Stimulated activated CD4-positive, alpha-beta T cell treated with anti-CD3 and anti-CD28 coated beads, Interleukin-4, amount 100 ng/mL, for 48 hours (primary cell): ENCODE measurements around the gene TRIM25.

Experiments used
- DNase-seq, 2 donors: peaks; one replicate each; pipeline ENCODE4 v3.0.0-alpha.2; 2020; ENCODE audit warnings: low read depth in 2 of 2

The TRIM25 gene

DNA sequence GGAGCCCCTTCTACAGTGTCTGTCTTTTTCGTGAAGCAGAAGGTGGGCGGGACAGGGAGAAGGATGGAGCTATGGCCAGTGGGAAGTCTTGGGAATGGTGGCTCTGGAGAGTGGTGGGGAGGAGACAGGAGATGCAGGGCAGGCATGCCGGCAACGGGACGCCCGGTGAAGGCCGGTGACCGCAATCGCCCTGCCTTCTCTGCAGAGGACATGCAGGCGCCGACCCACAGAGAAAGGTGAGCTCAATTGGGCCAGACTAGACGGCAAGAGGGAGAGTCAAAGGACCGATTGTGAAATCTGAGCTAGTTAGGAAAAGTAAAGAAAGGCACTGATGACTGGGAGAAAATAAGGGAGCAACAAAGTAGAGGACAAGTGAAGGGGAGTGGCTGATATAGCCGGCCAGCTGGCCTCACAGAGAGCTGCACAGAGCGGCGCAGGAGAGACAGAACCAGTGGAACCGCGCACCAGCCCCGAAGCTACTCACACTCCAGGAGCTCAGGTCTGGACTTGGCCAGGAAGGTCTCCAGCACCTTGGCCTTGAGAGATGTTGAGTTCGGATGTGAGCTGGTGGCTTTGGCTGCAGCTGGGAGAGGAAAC is 18.9 kb downstream of the TRIM25 start:
- no peak for DNase-seq

DNA sequence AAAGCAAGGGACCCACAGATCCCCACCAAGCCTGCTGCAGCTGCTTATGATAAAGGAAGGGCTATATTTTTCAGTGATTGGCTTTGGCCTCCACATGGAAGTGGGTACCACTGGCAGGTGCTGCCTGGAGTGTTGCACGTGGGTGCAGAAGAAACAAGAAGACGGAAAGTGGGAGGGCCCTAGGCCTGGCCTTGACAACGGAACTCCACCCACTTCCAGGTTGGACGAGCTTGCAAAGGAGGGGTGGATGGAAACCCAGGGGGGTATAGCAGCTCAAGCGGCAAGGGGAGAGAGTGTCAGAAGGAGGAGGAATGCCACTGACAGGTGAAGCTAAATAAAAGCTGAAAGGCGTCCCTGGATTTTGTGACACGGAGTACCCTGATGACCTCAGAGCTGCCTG is 20.3 kb downstream of the TRIM25 start:
- DNase-seq, result no peak

DNA sequence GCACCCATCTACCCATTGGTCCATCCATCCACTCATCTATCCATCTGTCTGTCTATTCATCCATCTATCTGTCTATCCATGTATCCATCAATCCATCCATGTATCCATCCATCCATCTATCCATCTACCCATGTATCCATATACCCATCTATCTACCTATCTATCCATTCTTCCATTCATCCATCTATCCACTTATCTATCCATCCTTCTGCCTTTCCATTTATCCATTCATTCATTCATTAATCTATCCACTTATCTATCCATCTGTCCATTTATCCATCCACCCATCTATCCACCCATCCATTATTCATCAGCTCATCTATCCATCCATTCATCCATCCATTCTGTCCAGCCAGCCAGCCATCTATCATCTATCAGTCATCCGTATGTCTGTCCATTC is 21.5 kb downstream of the TRIM25 start:
- DNase-seq, result no peak

DNA sequence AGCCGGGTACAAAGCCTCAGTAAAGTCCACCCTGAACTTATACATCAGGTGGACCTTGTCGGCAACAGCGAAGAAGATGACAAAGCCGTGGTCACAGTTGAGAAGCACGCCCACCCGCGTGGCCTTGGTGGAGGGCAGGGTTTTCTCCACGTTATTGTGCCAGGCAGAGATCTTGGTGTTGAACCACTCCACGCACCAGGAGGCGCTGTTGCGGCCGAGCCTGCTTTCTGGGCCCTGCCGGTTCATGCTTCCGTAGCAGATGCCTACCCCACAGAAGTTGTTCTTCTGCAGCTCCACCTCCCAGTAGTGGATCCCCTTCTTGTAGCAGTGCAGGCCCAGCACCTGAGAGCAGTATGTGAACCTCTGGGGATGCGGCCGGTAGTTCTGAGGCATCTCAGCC is 22.1 kb downstream of the TRIM25 start:
- DNase-seq, result peak; percentile 37 to 59

DNA sequence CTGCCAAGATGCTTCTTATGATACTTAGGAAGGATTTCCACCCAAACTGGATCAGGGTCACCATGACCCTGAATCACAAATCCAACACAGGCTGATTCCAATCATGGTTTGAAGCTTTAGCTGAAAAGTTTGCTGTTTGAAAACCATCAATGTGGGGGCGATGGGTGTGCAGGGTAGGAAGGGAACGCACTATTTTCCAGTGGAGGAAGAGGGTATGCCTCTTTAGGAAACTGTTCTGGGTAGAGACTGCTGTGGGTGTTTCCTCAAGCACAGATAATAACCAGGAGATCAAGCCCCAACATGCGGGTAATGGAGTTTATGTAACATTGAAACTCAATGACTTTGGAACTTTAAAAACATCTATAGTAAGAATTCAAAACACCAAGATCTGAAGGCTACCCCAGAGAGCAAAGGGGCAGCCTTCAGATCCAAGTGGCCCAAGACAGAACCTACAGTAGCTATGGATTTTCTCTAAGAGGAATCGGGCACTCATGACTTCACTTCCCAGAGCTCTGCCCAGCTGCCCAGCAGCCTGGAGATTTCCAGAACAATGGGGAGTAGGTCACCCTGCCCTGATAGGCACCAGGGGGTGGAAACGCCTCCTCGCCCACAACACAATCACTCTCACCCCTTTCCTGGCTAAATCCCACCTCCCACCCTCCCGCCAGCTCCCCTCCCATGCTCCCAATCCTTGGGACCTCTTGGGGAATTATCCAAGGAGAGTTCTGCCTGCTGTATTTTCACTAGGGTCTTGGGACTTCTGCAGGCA is 22.8 kb downstream of the TRIM25 start:
- no peak for DNase-seq

DNA sequence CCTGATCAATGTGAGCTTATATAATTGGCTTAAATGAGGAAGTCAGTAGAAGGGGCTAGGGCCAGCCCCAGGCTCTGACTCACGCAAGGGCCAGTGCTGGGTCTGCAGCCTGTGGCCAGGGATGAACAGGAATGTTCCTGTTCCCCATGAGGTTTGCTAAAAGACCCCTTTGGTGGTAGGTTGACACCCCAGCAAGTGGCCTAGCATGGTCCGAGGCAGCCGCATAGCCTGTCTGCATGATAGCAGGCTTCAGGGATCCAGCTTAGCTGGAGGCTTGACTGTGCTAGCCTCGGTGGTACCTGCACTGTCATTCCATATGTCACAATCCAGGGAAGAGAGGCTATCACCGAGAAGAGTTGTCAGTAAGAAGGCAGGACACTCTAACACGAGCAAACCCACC is 23.5 kb downstream of the TRIM25 start:
- DNase-seq, result no peak

DNA sequence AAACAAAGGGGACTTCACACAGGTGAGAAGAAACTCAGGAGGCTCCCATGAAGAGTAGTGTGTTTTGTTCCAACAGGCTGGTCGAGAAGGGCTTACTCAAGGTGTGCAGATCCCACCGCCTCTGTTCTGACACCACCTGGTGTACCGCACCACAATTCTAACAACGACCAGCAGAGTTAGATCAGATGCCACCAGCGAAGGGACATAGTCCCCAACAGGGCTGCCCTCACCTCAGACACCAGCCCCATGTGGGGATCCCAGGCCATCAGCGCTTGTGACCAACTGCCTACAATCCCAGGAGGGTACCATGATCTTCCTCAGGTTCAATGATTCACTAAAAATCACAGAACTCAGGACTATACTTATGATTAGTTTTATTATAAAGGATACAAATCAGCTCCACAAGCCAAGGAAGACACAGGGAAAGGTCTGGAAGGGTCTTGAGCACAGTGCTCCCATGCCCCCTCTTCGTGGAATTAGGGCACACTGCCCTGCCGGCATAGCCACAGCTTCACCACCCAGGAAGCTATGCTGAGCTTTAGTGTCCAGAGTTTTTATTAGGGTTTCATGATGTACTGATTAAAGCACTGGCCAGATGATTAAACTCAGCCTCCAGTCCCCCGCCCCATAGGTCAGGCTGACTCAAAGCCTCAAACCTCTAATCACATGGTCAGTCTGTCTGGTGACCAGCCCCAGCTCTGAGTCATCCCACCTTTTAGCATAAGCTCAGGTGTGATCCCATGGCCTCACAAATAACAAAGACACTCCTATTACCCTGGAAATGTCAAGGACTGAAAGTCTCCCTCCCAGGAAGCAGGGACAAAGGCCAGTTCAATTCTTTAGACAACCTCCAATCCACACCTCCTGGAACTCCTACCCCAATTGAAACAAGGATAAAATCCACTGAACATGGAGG is 26.0 kb downstream of the TRIM25 start:
- DNase-seq, result no peak

DNA sequence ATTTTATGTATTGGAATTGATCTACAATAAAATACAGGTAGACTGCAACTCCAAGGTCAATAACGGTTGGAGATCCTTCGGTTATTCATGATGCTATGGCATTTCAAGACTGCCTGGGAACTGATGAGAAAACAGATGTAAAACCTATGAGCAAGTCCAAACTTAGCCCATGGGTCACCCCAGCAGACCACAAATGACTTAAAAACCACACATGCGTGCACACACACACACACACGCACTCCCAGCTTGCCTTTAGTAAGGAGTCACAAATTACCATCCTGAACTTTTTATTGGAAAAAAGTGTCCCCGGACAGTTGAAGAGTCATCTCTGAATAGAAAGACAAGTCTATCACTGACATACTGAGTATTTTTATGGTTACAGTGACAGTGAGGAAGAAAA is 26.7 kb downstream of the TRIM25 start:
- no peak for DNase-seq

DNA sequence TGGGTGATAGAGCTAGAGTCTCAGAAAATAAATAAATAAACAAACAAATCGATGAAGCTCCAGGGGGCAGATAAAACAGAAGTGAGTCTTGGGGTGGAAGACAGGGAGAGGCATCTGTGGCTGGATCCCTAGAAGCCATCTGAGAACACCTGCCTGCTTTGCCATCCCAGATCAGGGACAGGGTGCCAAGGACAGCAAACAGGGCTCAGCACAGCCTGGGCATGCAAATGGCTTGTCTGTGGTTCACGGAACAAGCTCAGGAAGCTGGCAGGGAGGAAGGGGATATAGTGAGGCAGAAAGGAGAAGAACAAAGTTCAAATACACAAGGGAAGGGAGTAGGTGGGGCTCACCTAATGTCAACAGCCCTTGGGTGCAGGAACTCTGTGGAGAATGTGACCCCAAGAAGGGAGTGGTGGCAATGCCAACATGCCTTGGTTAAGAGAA is 27.5 kb downstream of the TRIM25 start:
- DNase-seq, result no peak

DNA sequence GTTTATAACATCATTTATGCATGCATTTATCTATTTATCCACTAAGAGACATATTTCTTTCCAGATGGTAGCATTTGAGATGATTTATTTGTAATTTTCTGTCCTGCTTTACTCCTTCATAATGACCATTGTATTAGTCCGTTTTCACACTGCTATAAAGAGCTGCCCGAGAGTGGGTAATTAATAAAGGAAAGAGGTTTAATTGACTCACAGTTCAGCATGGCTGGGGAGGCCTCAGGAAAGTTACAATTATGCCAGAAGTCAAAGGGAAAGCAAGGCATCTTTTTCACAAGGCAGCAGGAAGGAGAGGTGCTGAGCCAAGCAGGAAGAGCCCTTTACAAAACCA is 28.6 kb downstream of the TRIM25 start:
- DNase-seq, result no peak

DNA sequence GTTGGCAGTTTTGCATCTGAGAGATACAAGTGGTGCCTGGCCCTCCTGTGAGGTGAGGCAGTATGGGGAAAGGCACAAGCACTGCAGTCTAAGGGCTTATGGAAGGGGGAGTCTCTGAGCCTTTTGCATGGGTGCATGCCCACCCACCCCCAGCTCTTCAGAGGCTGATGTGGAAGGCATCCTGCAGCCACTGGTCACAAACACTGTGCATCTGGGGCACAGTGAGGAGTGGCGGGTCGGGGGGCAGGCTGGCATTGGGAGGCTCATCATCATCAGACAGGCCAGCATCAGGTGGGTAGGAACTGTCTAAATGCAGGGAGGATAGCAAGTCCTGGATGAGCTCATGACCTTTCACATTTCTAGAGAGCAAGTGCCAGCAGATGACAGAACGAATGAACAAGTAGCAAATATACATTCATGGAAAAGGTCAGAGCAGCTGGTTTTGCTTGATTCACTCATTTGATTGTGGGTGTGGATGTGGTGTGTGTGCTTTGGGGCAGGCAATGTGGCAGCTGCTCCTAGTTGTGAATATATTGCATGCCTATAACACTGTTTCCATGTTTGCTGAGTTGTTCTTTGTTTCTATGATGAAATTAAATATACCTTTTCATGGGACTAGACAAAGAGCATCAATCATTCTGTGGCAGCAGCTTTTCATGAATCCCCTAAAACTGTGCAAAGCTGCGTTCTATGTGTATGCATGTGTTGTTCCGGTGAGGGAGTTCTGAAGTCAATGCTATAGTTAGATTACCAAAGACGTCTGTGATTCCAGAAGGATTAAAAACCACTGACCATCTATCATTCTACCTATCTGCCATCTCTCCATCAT is 29.2 kb downstream of the TRIM25 start:
- DNase-seq, result no peak

DNA sequence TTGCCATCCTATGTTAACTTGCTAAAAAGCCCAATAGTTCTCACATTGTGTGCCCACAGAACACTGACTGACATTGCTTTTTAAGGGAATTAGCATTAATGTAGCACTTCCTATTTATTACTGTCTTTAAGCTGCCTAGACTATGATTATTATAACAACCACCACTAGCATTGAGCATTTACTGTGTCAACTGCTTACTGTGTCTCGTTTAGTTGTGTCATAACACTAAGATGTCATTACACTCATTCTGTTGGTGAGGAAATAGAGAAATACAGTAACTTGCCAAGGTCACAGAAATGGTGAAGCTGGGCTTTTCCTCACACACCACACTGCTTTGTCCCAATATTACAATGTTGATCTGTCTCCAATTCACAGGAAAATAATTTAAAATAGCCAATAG is 30.2 kb downstream of the TRIM25 start:
- DNase-seq, result no peak

DNA sequence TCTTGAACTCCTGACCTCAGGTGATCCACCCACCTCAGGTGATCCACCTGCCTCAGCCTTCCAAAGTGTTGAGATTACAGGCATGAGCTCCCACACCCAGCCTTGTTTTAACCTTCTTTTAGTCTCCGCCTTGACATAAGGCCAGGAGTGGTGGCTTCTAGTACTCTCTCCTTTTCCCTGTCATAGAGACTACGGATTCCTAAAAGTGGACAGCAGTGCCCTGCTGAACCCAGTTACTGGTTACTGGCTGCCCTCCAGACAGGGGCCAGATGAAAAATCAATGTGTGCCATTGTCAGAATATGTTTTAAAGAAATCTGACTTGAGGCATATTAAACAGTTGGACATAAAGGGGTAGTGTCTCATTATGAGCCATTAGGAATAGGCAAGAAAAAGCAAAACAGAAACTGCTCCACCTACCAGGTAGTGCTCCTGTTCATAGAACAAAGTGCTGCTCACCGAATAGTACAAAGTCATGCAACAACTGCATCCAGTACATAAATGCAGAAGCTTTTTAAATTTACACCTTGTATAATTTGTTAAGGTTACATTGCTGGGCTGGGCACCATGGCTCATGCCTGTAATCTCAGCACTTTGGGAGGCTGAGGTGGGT is 32.1 kb downstream of the TRIM25 start:
- DNase-seq, result no peak

DNA sequence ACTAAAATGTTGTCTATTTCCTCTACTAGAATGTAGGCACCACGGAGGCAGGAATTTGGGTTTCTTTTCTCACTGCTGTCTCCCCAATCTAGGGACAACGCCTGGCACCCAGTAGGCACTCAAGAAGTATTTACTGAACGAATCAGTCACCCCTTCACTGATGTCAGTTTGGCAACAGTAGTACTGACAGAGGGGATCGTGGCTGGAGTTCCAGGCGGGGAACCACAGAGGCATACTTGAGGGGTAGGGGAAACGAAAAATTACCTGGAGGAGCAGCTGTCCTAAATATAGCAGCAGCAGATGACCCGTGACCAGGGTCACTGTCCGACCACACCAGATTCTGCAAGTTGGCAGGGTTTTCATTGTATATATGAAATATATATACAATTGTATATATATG is 33.3 kb downstream of the TRIM25 start:
- DNase-seq, result no peak

DNA sequence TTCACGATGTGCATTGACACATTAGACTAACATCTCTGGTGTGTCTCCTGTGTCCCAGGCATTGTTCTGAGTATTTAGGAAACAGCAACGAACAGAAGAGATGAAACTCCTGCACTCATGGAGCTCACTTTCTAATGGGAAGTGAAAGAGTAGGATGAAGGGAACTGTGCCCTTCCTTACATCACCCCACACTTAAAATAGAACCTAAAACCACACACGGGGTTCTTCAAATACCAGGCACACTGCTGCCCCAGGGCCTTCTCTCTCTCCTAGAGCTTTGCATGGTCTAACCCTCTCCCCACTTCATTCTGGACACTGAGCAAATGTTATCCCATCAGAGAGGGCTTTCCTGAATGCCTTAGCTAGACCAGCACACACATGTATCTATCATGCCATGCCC is 33.7 kb downstream of the TRIM25 start:
- DNase-seq, result no peak

DNA sequence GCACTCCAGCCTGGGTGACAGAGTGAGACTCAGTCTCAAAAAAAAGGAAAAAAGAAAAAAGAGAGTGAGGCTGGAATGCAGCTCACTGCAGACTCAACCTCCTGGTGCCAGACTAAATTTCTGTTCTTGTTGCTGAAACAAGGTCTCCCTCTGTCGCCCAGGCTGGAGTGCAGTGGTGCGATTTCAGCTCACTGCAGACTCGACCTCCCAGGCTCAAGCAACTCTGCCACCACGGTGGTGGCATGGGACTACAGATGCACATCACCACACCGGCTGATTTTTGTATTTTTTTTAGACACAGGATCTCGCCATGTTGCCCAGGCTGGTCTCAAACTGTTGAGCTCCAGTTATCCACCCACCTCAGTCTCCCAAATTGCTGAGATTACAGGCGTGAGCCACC is 34.6 kb downstream of the TRIM25 start:
- no peak for DNase-seq

DNA sequence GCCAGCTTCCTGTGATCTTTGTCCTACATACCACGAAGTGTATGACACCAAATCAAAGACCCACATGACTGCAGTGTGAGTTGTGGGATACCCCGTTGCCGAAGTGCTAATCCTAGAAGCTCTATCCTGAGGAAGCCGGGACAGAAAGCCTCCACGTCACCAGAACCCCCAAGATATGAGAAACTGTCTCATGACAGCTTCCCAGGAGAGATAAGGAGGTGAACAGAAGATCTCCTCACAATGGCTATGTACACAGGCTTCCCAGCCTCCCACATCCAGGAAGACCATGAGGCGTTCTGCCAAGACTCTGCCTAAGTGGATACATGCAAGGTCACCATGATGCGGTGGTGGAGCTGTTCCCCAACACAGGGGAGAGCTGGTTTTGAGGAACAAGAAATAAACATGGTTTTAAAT is 37.1 kb downstream of the TRIM25 start:
- no peak for DNase-seq

DNA sequence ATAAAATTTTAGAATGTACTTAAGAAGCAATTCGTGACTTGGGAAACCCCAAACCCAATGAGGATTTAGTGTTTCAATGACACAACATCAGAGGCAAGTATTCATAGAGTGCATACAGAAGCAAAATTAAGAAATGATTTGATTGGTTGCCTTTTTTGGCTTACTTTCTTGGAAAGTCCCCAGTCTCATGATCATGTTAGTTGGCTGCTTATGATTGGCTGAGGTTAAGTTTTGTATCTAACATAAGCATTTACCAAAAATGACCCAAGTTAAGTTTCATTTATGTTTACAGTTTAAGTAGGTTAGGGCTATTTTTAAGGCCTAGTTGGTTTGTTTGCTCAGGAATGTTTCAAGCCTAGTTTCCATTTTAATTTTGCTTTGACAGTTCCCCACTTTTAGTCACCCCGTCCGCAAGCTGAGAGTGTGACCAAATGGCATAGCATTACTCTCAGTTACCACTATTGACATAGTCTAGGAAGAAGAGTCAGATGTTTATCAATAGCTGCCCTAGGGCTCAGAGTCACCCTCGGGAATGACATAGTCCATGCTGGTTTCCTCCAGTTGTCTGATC is 43.7 kb downstream of the TRIM25 start:
- DNase-seq, result peak in 1 of 2 donors; percentile 10

DNA sequence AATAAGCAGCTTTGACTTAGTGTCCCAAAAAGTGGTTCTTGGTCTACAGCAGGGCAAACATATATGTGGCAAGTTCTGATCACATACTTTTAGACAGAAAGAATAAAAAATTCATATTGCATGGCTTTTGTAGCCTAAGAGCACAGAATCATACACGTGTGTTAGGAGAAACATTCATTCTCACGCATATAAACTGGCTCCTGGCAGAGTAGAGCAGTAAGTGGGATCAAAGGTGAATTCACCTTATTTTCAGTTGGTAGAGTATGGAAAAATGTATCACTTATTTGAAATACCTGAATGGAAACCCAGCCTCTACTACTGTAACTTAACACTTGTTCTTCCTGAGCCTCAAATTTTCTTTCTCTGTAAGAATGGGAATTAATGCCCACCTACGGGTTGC is 45.1 kb downstream of the TRIM25 start:
- no peak for DNase-seq

DNA sequence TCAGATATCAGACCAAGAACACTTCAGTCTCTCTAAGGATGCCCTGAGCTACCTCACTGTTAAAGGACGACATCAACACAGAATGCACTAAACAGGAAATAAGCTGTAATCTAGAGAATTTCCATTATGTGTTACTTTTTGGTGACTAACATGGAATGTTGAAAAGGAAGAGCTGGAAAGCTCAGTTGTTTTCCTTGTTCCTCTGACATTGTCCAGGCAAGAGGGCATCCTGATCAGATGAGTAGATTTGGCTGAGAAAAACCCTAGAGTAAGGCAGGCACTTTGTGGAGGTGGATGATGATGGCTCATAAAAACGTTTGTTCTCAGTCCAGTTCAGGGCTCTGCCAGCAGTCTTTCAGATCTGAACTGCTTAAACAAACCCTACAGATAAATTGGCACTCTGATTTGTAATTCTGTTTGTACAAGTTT is 45.9 kb downstream of the TRIM25 start:
- no peak for DNase-seq

DNA sequence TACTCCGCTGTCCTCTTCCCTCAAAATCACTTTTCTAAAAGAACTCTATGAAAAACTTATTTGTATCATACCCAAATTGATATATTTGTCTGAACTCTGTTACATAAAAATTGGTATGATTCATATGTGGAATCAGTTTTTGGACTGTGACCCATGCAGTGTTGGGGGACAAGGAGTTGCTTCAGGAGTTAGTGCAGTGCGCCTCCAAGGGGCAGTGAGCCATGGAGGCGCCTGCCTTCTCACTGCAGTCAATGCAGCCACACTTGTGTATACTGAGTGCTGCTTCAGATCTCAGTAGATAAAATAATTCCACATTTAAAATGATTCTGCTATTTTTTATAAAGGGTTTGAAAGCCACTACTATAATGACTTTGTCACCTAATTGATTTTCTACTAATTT is 47.4 kb downstream of the TRIM25 start:
- no peak for DNase-seq
